HG03439 (cell line): ENCODE results near the gene ZNF641.
A peak's percentile ranks its signal among the peaks of the same experiment; 100 is the strongest.

Experiments used
- ATAC-seq: cut with Tn5 transposase; IDR thresholded peaks from one replicate; pipeline ENCODE4 v1.9.1; 2021; ENCODE audit warnings: mild to moderate bottlenecking, moderate library complexity; ENCODE audit not compliant: unreplicated experiment

ZNF641 gene

GRCh38 chr12:48350249-48351021, at the start of gene ZNF641:
Gene ZNF641 (minus strand): TSS chr12:48350919. CDS start chr12:48348090, 2,829 bp downstream.
- peak; percentile 87 for ATAC-seq

GRCh38 chr12:48390026-48390425, 39.3 kb upstream of the ZNF641 start:
- no peak for ATAC-seq

GRCh38 chr12:48389409-48389808, 38.7 kb upstream of the ZNF641 start:
- no peak for ATAC-seq

GRCh38 chr12:48388938-48389337, 38.2 kb upstream of the ZNF641 start:
- no peak for ATAC-seq

- ATAC-seq, result no peak
Measured at GRCh38 chr12:48388460-48388859, 37.7 kb upstream of the ZNF641 start.

- ATAC-seq, result no peak
Measured at GRCh38 chr12:48380596-48380995, 29.9 kb upstream of the ZNF641 start.

- ATAC-seq, result no peak
Measured at GRCh38 chr12:48379794-48380193, 29.1 kb upstream of the ZNF641 start.

- ATAC-seq, result no peak
Measured at GRCh38 chr12:48377646-48378045, 26.9 kb upstream of the ZNF641 start.

- no peak for ATAC-seq
Measured at GRCh38 chr12:48374164-48374563, 23.4 kb upstream of the ZNF641 start.

- ATAC-seq, result no peak
Measured at GRCh38 chr12:48366131-48366530, 15.4 kb upstream of the ZNF641 start.

- ATAC-seq, result no peak
Measured at GRCh38 chr12:48361664-48362339, 11.1 kb upstream of the ZNF641 start.

- ATAC-seq, result no peak
Measured at GRCh38 chr12:48358937-48359513, 8.3 kb upstream of the ZNF641 start.

GRCh38 chr12:48356041-48356768, 5.5 kb upstream of the ZNF641 start:
- ATAC-seq, result no peak

- ATAC-seq, result no peak
Measured at GRCh38 chr12:48352157-48352760, 1.5 kb upstream of the ZNF641 start.

GRCh38 chr12:48351022-48351708, 446 bp upstream of the ZNF641 start:
- peak; percentile 45 for ATAC-seq

- no peak for ATAC-seq
Measured at GRCh38 chr12:48349471-48349870, 1.2 kb downstream of the ZNF641 start.

GRCh38 chr12:48342980-48343379, 7.7 kb downstream of the ZNF641 start:
- no peak for ATAC-seq

- no peak for ATAC-seq
Measured at GRCh38 chr12:48340943-48341342, 9.8 kb downstream of the ZNF641 start.

GRCh38 chr12:48339442-48340117, 11.1 kb downstream of the ZNF641 start:
- no peak for ATAC-seq

- no peak for ATAC-seq
Measured at GRCh38 chr12:48336564-48336963, 14.2 kb downstream of the ZNF641 start.
